ENCODE results near the gene ULBP1. TPM values are rescaled to one million over a fixed set of nuclear protein-coding genes. Genes with fewer than 3 reads are reported as not detected.

ULBP1 gene
- total RNA-seq, 1 experiment from 2014 or later, result 1.6 TPM

DNA sequence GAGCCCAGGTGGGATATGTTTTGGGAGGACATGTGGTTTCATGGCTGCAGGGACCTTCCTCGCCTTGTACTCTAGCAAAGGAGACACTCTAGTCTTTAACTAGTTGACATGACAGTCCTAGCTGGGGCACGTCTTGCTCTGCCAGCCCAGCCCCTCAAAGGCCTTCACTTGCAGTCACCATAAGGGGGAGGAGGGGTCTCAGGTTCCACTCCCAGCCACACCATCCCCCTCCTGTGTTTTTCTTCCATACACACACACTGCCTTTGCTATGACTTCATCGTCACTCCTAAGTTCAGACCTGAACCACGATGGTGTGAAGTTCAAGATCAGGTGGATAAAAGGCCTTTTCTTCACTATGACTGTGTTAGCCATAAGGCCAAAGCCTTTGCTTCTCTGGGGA is 13.5 kb downstream of the ULBP1 start:
- Mint-ChIP-seq H3K4me1 (peaks cover 2 to 11% of the 10 kb centered on the region in 2 experiments; a peak in 3 of 4 replicates), H3K27me3 (ENCODE audit: low read depth) (peaks cover 98% of the 10 kb centered on the region), H3K36me3 (ENCODE audit: insufficient read depth in 1 of 3, low read depth in 3 of 3) (no peaks in the 10 kb centered on the region), H3K4me3 (no peak overlapping the region; a peak in 1 of 5 replicates), H3K9me3 (no peaks in the 10 kb centered on the region), H3K27ac (no peak overlapping the region)
- TF ChIP-seq, protein P1, sequence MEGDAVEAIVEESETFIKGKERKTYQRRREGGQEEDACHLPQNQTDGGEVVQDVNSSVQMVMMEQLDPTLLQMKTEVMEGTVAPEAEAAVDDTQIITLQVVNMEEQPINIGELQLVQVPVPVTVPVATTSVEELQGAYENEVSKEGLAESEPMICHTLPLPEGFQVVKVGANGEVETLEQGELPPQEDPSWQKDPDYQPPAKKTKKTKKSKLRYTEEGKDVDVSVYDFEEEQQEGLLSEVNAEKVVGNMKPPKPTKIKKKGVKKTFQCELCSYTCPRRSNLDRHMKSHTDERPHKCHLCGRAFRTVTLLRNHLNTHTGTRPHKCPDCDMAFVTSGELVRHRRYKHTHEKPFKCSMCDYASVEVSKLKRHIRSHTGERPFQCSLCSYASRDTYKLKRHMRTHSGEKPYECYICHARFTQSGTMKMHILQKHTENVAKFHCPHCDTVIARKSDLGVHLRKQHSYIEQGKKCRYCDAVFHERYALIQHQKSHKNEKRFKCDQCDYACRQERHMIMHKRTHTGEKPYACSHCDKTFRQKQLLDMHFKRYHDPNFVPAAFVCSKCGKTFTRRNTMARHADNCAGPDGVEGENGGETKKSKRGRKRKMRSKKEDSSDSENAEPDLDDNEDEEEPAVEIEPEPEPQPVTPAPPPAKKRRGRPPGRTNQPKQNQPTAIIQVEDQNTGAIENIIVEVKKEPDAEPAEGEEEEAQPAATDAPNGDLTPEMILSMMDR (conservative IDR thresholded peaks at IDR 0.05), result no peak
- Histone ChIP-seq H3K27me3 (ENCODE audit: insufficient read depth, low read length) (peaks cover 48% of the 10 kb centered on the region), H3K27ac (ENCODE audit: insufficient read length, low read depth, low read length) (no peak overlapping the region), H2BK120ac (ENCODE audit: low read depth, low read length, poor library complexity, severe bottlenecking) (no peak overlapping the region), H3K9me3 (ENCODE audit: control insufficient read depth, low read depth, low read length) (no peaks in the 10 kb centered on the region), H3K23me2 (ENCODE audit: insufficient read length, low read depth, low read length, poor library complexity, severe bottlenecking) (peaks cover 3% of the 10 kb centered on the region), H2BK5ac (ENCODE audit: insufficient read length, low read length) (no peak overlapping the region), H2AFZ (ENCODE audit: low read length) (no peak overlapping the region), H3K79me1 (ENCODE audit: insufficient read depth, low read depth, low read length, poor library complexity, severe bottlenecking) (no peaks in the 10 kb centered on the region), H3K9ac (ENCODE audit: extremely low read depth, insufficient read length, low read length) (no peak overlapping the region), H3K14ac (ENCODE audit: insufficient read depth, low read length) (no peak overlapping the region), H3K4me1 (ENCODE audit: insufficient read depth, low read length) (no peaks in the 10 kb centered on the region), H4K20me1 (ENCODE audit: control insufficient read depth, insufficient read depth, insufficient read length) (no peaks in the 10 kb centered on the region), H2BK12ac (ENCODE audit: insufficient read length, low read depth, low read length) (no peak overlapping the region), H3T11ph (ENCODE audit: low read length) (no peak overlapping the region), H2BK15ac (ENCODE audit: low read depth, low read length) (no peak overlapping the region), H4K91ac (ENCODE audit: insufficient read length, low read depth, low read length) (no peak overlapping the region), H2AK5ac (ENCODE audit: insufficient read length, low read length) (no peak overlapping the region), H3K4ac (ENCODE audit: low read depth, low read length) (no peak overlapping the region), H3K56ac (ENCODE audit: insufficient read length, low read depth, low read length) (no peak overlapping the region), H3K4me2 (ENCODE audit: insufficient read depth, insufficient read length, low read length) (no peak overlapping the region), H3K23ac (ENCODE audit: insufficient read length, low read depth, low read length) (no peak overlapping the region), H3K79me2 (ENCODE audit: insufficient read depth, low read length) (no peaks in the 10 kb centered on the region), H4K8ac (replicated peaks; ENCODE audit: insufficient read length, low read depth, low read length) (no peak overlapping the region), H4K5ac (ENCODE audit: insufficient read length, low read depth, low read length) (no peak overlapping the region), H3K18ac (ENCODE audit: insufficient read length, low read depth, low read length) (no peak overlapping the region), H2BK20ac (ENCODE audit: low read depth, low read length, poor library complexity, severe bottlenecking) (no peak overlapping the region)
- DNase-seq, result no peak
- no CpG with 5 or more reads among the region's 4 CpGs for WGBS (ENCODE audit: extremely low coverage, insufficient read length, low lambda C conversion rate)

All from H9 (cell line).